NCI-H345 treated with DMSO at 0.1 percent for 48 hours (cell line): ENCODE data around the gene RILPL2.
"Not testable (repeated sequence)": the region's sequence is repeated elsewhere in the genome, so short reads cannot be mapped to it uniquely, and the experiment has no call there.

ENCODE experiments used
- DNase-seq: peaks from one replicate; lab custom pipeline; 2025; ENCODE audit not compliant: unreplicated experiment; lab: John Stamatoyannopoulos, UW

Gene RILPL2

GRCh38 chr12:123450636-123451035 is 14.2 kb upstream of the RILPL2 start:
- DNase-seq: no peak

GRCh38 chr12:123449856-123450255 is 13.4 kb upstream of the RILPL2 start:
- no peak for DNase-seq

GRCh38 chr12:123449249-123449733 is 12.8 kb upstream of the RILPL2 start:
- no peak for DNase-seq

- no peak for DNase-seq
Observed at GRCh38 chr12:123446333-123446713, 9.8 kb upstream of the RILPL2 start.

- DNase-seq: no peak
Observed at GRCh38 chr12:123445388-123446332, 9.2 kb upstream of the RILPL2 start.

GRCh38 chr12:123444092-123445026 is 7.9 kb upstream of the RILPL2 start:
- DNase-seq: no peak

- DNase-seq: no peak
Observed at GRCh38 chr12:123442774-123443173, 6.3 kb upstream of the RILPL2 start.

- DNase-seq: no peak
Observed at GRCh38 chr12:123441523-123442164, 5.2 kb upstream of the RILPL2 start.

GRCh38 chr12:123435636-123436016 is 858 bp downstream of the RILPL2 start:
- no peak for DNase-seq

- no peak for DNase-seq
Observed at GRCh38 chr12:123433615-123434014, 2.9 kb downstream of the RILPL2 start.

GRCh38 chr12:123431951-123432817 is 4.3 kb downstream of the RILPL2 start:
- DNase-seq: not testable (repeated sequence)

GRCh38 chr12:123429101-123429500 is 7.4 kb downstream of the RILPL2 start:
- DNase-seq: not testable (repeated sequence)

- no peak for DNase-seq
Observed at GRCh38 chr12:123428591-123428990, 7.9 kb downstream of the RILPL2 start.

- DNase-seq: no peak
Observed at GRCh38 chr12:123427036-123427769, 9.3 kb downstream of the RILPL2 start.

- no peak for DNase-seq
Observed at GRCh38 chr12:123421314-123421713, 15.2 kb downstream of the RILPL2 start.

GRCh38 chr12:123410041-123410412 is 26.5 kb downstream of the RILPL2 start:
- no peak for DNase-seq

GRCh38 chr12:123409284-123410040 is 27.0 kb downstream of the RILPL2 start:
- DNase-seq: not testable (repeated sequence)

GRCh38 chr12:123408619-123409018 is 27.9 kb downstream of the RILPL2 start:
- not testable (repeated sequence) for DNase-seq

- DNase-seq: not testable (repeated sequence)
Observed at GRCh38 chr12:123407934-123408333, 28.6 kb downstream of the RILPL2 start.
